ENCODE measurements around the gene UNC13B.
"Not testable (repeated sequence)": the region's sequence is repeated elsewhere in the genome, so short reads cannot be mapped to it uniquely, and the experiment has no call there.

UNC13B gene

DNA sequence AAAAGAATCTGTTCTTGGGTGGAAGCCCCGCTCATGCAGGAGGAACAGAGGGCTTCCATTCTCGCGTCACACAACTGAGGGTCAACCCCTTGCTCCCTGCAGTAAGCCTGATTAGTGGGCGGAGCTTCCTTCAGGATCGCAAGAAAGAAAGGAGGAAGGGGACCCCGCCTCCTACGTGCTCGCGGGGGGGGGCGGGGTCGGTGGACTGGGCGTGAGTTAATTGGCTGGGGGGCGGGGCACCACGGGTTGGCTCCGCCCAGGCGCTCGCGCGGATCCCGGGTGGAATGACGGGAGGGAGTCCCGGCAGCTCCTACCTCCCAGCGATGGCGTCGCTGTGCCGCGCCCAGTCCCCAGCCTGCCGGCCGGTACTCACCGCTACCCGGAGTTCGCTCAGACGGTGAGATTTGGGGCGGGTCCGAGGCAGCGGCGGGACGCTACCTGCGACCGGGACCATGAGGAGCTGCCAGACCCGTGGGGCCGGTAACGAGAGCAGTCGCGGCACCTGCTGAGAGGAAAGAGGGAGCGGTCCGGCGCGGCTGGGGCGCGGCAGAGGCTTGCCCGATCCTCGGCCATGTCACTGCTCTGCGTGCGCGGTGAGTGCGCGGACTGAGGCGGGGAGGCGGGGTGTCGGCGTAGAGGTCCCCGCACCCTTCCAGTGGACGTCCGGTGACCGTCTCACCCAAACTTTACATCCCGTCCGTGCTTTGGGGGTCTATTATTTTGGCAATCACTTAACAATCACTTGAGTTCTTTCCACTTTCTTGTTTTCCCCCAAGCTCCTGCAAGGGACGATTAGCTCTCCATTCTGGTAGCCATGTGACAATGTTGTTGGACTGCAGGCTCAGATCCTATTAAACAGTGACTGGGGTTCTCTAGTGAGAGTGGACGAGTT, at the start of gene UNC13B:
Gene UNC13B, plus strand, starts transcription at position 297 of the 892 bp plus-strand sequence. Its CDS starts 275 bp downstream, at position 572.
- peak; percentile 24 to 38 (median 37) for DNase-seq (ENCODE audit: low read depth in 2 of 3, low spot score in 2 of 3)

DNA sequence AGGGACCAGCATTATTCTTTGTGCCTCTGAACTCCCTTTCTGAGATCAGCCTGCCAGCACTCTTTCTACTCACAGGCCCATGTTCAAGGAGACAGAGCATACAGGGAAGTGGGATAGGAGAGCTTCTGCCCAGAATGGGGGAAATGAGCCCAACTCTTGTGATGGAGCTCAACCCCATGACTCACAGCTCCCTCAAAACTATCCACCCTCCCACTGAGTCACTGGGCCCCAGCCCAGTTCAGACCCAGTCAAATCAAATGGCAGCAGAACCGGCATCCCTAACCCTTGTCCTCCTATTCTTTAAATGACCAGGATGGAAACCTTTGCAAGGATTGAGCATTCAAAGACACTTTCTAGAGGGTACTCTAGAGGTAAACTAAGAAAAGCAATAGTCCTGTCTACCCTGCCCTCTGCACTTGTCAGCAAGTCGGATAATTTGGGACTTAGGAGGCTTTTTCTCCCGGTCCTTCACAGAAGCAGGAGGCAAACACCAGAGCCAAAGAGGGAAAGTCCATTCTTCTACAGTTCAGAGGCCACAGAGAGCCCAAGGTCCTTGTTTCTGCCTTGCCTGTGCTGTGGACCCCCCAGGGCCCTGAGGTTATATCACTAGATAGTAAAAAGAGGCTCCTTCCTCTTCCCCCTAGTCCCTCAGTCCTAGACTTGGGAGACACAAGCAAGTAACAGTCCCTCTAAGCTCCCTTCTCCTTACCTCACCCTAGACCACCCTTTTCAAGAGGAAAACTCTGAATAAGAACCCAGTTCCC, 49.4 kb upstream of the UNC13B start:
- no peak for DNase-seq (ENCODE audit: low read depth in 2 of 3, low spot score in 2 of 3)

DNA sequence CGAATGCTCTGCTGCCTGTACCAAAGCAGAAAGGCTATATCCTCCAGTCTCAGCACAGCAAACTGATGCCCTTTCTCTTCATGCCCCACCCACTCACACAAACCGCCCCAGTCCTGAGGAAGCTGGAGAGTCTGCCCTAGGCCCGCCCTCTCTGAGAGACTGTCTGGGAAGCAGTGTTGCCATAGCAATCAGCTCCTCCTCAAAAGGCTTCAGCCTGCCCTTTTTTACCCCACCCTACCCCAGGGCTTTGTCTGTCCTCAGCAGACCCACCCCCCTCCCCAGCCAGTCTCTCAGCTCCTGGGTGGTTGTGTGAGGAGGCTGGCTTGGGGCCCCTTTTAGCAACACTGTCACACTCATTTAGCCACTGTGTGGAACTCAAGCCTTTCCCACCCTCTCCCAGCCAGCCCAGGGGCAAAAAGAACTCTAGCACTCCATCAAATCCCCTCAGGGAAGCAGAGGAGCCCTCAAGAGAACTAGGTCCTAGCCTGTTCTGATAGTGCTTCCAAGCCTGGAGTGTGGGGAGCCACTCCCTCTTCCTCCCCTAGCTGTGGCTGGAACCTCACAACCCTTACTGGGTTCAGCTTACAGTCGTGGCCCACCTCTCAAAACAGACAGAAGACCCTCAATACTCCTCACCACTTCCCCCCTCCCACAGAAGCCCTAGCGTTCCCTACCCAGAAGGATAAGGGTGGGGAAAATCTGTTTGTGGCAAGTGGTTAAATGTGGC, 47.5 kb upstream of the UNC13B start:
- DNase-seq (ENCODE audit: low read depth in 2 of 3, low spot score in 2 of 3) = peak in 1 of 3 experiments; percentile 37

DNA sequence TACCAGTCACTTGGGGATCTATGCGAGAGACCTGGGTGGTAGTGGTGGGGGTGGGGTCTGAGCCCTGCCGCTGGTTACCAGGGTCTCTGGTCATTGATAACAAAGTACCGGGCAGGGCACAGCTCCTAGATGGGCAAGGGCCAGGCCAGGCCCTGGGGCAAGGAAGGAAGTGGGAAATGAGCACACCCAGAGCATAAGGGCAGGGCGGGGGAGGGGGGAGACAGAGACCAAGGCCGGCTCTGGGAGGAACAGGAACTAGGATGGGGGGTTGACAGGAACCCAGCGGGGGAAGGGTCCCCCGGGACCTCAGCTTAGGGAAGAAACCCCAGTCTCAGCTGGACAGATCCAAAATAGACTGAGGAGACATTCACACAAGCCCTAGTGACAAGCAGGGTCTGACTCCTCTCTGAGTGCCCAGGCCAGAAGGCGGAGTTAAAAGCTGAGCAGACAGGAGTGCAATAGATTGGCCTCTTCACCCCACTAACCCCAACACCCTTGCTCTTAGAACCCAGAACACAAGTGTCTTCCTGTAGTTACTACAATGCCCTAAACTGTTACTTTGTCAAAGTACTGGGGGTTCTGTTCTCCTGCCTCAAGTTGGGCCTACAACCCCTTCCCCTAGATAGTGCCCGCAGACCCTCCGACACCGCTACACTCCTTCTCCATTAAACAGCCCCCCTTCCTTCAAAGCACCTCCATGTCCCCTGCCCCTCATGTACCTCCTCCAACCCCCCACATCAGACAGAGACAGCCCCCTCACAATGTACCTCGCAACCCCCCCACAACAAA, 46.8 kb upstream of the UNC13B start:
- no peak for DNase-seq (ENCODE audit: low read depth in 2 of 3, low spot score in 2 of 3)

DNA sequence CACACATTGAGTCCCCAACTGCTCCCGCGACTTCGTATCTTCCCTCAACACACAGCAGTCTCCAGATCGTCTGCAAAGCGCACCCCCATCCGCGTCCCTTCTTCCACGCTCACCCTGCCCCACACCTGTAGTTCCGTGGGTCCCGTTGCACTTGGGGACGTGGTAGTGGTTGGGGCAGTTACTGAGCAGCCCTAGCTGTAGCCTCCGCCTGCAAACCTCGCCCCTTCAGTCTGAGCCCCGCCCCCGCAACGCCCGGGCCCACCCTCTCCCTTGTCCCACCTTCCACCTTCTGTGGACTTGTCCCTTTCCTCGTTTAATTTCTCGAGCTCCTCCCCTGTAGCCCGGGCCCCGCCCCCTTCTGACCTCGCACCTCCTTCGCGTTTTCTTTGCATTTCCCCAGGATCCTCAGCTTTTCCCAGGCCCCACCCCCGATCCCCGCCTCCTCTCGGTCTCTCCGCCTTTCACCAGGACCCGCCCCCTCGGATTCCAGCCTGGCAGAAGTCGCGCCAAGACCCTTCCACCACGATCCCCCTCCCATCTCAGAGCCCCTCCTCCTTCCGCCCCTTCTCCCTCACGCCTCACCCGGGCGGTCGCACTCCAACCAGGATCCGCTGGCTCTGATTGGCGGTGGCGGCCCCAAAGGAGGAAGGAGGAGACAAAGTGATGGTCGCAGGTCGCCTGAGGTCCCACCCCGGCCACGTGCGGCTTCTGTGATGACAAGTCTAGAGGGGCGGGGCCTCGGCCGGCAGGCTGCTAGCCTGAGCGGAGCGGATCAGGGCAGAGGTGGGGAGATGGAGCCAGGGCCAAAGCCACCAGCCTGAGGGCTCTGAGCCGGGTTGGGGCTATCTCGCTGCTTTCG, 45.9 kb upstream of the UNC13B start, which contains the start of gene ATOSB:
Gene ATOSB, minus strand, starts transcription at position 183 of the 859 bp plus-strand sequence. CDS start 7,588 bp downstream, outside the sequence.
- DNase-seq (ENCODE audit: low read depth in 2 of 3, low spot score in 2 of 3) = peak; percentile 78 to 86 (median 81)

DNA sequence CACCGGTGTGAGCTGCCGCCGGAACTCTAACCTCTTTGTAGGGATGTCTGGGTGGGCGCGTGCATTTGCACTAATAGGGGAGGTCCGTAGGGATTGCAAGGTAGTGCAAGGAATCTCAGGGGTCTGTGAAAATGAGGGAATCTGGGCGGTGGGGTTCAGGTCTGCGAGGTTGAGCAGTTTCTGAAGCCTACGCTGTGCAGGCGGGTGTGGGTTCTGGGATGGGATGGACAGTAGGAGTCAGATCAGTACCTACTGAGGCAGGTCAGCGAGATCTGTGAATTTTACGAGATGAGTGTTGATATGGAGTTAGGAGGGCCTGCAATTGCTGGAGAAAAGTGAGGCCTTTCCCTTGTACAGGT, 45.3 kb upstream of the UNC13B start:
- DNase-seq (ENCODE audit: low read depth in 2 of 3, low spot score in 2 of 3) = no peak

DNA sequence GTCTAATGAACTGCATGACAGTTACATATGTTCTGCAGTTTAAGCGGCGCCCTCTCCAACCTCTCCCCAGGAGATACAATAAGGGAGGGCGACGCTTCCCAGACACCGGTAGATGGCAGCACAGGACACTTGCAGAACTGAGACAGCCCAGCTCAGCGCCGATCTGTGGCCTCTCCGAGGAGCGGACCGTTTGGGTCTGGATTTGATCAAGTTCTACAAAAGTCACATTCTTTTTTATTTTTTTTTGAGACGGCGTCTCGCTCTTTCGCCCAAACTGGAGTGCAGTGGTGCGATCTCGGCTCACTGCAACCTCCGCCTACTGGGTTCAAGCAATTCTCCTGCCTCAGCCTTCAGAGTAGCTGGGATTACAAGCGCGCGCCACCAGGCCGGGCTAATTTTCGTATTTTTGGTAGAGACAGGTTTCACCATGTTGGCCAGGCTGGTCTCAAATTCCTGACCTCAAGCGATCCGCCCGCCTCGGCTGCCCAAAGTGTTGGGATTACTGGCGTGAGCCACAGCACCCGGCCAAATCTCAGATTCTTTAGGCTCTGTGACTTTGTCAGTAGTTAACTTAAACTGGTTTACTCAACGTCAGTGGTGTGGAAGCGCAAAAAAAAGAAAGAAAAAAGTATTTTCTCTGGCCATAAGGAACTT, 44.8 kb upstream of the UNC13B start:
- peak; percentile 51 to 71 (median 65) for DNase-seq (ENCODE audit: low read depth in 2 of 3, low spot score in 2 of 3)

DNA sequence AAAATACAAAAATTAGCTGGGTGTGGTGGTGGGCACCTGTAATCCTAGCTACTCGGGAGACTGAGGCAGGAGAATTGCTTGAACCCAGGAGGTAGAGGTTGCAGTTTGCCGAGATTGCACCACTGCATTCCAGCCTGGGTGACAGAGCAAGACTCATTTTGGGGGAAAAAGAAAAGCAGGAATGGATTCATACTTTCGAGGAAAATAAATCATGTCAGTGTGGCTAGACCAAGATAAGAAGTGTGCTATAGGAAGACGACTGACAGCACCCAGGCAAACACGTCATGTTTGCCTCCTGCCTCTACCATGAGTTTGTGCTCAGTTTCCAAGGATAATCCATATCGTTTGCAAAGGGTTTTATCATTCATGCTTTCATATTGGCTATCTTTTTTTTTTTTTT, 26.9 kb upstream of the UNC13B start:
- DNase-seq (ENCODE audit: low read depth in 2 of 3, low spot score in 2 of 3) = no peak

DNA sequence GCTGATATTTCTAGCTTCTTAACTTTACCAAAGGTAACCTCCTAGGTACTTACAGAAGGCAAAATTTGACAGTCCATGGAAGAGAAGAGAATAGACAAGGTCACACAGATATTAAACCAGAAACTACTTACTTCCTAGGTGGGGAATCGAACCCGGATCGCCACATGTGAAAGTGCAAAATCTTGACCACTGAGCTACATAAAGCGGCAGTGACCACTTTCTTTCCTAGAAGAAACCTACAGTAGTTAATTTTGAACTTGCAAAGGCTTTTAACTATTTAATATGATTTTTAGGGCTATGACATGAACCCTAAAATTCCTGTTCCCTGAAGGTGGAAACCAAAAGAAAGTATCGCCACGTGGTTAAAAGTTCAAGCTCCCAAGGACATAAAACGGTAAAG, 25.8 kb upstream of the UNC13B start:
- DNase-seq (ENCODE audit: low read depth in 2 of 3, low spot score in 2 of 3) = no peak

DNA sequence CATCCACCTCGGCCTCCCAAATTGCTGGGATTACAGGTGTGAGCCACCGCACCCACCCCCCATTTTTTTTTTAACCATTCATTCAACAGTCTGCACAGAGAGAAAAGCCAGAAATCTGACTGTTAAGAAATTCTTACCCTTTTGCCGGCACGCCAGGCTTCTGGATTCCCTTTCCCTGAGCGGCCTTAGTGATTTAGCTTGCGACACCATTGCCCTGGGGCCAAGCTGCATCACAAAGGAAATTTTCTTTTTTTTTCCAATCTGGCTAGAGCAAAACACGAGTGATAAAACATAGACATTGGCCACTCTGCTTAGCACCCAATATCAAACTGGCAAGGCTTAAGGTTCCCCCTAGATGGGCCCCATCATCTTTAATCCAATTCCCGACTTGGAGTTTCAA, 24.9 kb upstream of the UNC13B start:
- DNase-seq (ENCODE audit: low read depth in 2 of 3, low spot score in 2 of 3) = no peak

DNA sequence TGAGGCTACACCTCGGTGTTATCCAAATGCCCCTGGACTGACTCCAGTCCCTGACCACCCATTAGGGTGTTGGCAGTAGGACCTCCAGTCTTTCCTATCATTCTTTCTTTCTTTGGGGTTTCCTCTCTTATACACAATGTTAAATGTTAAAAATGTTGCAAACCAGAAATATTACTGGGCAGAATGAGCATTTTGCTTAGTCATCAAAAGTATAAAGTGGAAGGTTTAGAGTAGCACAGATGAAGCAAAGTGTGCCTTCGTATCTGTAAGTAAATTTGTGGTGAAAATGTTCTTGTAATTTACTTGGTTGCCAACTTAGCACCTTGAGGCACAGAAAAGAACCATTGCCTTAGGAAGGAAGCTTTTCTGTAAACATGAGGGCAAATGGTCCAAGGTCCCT, 21.7 kb upstream of the UNC13B start:
- no peak for DNase-seq (ENCODE audit: low read depth in 2 of 3, low spot score in 2 of 3)

DNA sequence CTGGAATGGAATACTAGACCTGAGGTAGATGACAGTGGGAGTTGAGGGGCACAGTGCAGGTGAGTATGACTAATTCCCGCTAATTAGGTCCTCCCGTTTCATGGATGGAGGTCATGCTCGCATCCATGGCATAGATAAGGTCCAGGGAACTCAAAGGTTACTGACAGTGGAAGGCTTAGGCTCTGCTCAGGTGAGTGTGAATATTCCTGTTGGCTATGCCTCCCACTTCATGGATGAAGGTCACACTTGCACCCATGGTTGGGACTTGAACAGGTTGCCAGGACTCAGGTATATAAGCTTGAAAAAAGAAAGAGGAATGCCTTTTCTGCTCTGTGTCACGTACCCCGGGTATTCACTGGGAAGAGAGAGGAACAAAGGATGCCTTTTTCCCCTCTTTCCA, 19.8 kb upstream of the UNC13B start:
- no peak for DNase-seq (ENCODE audit: low read depth in 2 of 3, low spot score in 2 of 3)

DNA sequence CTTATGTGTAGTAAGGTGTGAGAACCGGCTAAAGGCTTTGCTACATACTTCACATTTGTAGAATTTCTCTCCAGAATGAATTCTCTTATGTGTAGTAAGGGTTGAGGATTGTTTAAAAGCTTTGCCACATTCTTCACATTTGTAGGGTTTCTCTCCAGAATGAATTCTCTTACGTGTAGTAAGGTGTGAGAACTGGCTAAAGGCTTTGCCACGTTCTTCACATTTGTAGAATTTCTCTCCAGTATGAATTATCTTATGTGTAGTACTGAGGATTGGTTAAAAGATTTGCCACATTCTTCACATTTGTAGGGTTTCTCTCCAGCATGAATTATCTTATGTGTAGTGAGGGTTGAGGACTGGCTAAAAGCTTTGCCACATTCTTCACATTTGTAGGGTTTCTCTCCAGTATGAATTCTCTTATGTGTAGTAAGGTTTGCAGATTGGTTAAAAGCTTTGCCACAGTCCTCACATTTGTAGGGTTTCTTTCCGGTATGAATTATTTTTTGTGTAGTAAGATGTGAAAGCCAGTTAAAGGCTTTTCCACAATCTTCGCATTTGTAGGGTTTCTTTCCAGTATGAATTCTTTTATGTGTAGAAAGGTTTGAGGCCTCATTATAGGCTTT, 13.8 kb upstream of the UNC13B start:
- not testable (repeated sequence) for DNase-seq (ENCODE audit: low read depth in 2 of 3, low spot score in 2 of 3)

DNA sequence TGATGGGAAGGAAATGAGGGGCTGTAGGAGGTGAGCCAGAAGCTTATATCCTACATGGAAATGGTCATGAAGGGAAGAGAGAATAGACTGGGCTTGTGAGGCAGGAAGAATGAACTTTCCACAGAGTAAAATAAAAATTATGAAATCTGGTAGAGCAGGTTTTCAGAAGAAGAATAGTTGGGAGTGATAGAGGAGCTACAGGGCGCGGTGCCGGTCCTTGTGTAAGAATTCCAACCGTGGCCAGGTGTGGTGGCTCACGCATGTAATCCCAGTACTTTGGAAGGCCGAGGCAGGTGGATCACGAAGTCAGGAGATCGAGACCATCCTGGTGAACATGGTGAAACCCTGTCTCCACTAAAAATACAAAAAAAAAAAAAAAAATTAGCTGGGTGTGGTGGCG, 8.9 kb upstream of the UNC13B start:
- DNase-seq (ENCODE audit: low read depth in 2 of 3, low spot score in 2 of 3) = no peak

DNA sequence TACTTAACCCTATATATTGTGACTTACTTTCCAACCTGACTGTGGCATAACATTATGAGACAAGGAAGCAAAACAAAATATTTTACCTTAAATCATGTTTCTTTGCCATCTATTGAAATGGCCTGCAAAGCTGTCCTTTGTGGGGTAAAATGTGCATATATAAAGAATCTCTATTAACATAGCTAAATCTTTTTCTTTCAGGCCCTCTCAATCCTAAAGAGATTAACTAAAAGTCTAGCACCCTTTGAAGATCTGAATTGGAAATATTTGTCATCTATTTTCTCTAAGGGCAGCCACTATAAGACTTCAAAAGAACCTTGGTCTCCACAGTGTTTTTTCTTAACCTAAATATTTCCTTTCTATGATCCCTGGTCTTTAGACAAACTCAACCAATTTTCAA, 5.0 kb upstream of the UNC13B start:
- no peak for DNase-seq (ENCODE audit: low read depth in 2 of 3, low spot score in 2 of 3)

DNA sequence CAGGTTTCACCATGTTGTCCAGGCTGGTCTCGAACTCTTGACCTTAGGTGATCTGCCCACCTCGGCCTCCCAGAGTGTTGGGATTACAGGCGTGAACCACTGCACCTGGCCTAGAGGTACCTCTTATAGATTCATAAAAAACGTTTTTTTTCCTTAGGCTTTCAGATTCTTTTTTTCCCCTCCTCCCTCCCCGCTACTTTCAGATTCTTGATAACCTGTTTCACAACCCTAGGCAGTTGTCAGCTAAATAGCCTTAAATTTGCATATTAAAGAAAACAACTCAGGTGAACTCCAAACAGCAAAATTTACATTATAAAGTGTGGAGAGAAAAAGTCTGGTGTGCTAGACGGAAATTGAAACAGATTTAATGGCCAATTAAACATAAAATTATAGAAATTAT, 4.0 kb upstream of the UNC13B start:
- not testable (repeated sequence) for DNase-seq (ENCODE audit: low read depth in 2 of 3, low spot score in 2 of 3)

DNA sequence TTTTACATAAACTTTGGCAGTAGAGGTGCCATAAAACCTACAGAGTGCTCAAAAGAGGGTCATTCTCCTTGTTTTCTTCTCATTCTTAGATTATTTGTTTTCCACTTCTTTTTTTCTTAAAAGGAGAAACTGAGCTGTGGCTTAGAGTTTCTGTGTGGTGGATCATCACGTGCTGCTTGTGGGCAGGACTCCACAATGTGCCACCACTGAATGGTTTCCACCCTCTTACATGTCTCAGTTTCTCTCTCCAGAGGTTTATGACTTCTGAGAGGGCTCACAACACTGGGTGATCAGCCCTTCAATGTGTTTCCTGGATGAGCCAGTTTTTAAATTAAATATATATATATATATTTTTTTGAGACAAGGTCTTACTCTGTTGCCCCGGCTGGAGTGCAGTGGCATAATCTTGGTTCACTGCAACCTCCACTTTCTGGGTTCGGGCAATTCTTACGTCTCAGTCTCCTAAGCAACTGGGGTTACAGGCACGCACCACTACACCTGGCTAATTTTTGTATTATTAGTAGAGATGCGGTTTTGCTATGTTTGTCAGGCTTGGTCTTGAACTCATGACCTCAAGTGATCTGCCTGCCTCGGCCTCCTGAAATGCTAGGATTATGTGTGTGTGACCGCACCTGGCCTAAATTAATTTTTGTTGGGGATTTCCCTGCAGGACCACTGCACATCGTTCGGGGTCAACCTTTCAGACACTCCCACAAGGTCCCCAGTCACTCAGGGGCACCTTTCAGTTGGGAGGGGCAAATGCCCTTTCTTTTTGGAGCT, 3.1 kb upstream of the UNC13B start:
- DNase-seq (ENCODE audit: low read depth in 2 of 3, low spot score in 2 of 3) = no peak

All from activated CD8-positive, alpha-beta memory T cell treated with anti-CD3 and anti-CD28 coated beads for 48 hours (primary cell).